GM12878 (cell line): ENCODE data around the gene SH3BGRL3.
A peak's percentile ranks its signal among the peaks of the same experiment; 100 is the strongest.

Experiments used
- CEBPB ChIP-seq, 2 experiments: fragments of 150-350 bp in 1 of 2; IDR thresholded peaks; 2 replicates each; pipeline ENCODE4 v1.6.1; 2012 to 2014; ENCODE audit warnings: low read depth in 2 of 2, low read length in 2 of 2, borderline replicate concordance in 1 of 2, inconsistent platforms in 1 of 2
- GABPA ChIP-seq: IDR thresholded peaks from 2 replicates; pipeline ENCODE4 v1.6.1; 2014; ENCODE audit warnings: antibody characterized with exemption, low read depth, mild to moderate bottlenecking, inconsistent platforms
- NR2C2 ChIP-seq: IDR thresholded peaks from 2 replicates; pipeline ENCODE4 v1.6.1; 2011; ENCODE audit warnings: borderline replicate concordance, low read depth; ENCODE audit not compliant: control insufficient read depth, insufficient read length
- NRF1 ChIP-seq: conservative IDR thresholded peaks from 2 replicates; pipeline ENCODE4 v1.6.1; 2011; ENCODE audit warnings: mild to moderate bottlenecking, low read depth, low read length, improper control_type of control experiment
- POLR2A ChIP-seq: IDR thresholded peaks from 2 replicates; pipeline ENCODE4 v1.6.1; 2011; ENCODE audit warnings: low read depth, mild to moderate bottlenecking, low read length
- RELA ChIP-seq: fragments of 450-650 bp; IDR thresholded peaks from 2 replicates; pipeline ENCODE4 v1.8.0; 2014; ENCODE audit warnings: borderline replicate concordance; ENCODE audit not compliant: partially characterized antibody
- SIX5 ChIP-seq: IDR thresholded peaks from 2 replicates; pipeline ENCODE4 v1.6.1; 2011; ENCODE audit warnings: mild to moderate bottlenecking, low read depth, low read length, moderate library complexity; ENCODE audit not compliant: severe bottlenecking
- SMC3 ChIP-seq: IDR thresholded peaks from 2 replicates; pipeline ENCODE4 v1.6.1; 2011; ENCODE audit warnings: low read length, improper control_type of control experiment, borderline replicate concordance
- YY1 ChIP-seq: IDR thresholded peaks from 2 replicates; pipeline ENCODE4 v1.6.1; 2011; ENCODE audit warnings: low read depth, mild to moderate bottlenecking, low read length
- TF ChIP-seq, protein P1 (sequence below), 3 experiments: IDR thresholded peaks in 2 of 3; conservative IDR thresholded peaks in 1 of 3; 2 replicates each; pipeline ENCODE4 v1.5.1; 2011; ENCODE audit warnings: low read depth in 3 of 3, low read length in 3 of 3, mild to moderate bottlenecking in 3 of 3, control low read depth in 2 of 3, moderate library complexity in 2 of 3, inconsistent platforms in 1 of 3, mixed read lengths in 1 of 3; ENCODE audit not compliant: control insufficient read depth in 2 of 3, insufficient read depth in 1 of 3; ENCODE audit errors: extremely low read depth in 1 of 3
- TF ChIP-seq, protein P2 (sequence below): fragments of 450-650 bp; formaldehyde crosslinking; IDR thresholded peaks from 2 replicates; pipeline ENCODE4 v1.4.0; 2022; ENCODE audit warnings: mild to moderate bottlenecking, moderate library complexity
- TF ChIP-seq, protein P3 (sequence below): IDR thresholded peaks from 2 replicates; pipeline ENCODE4 v1.6.1; 2011; ENCODE audit warnings: borderline replicate concordance, low read depth, mild to moderate bottlenecking, moderate library complexity, low read length; ENCODE audit not compliant: insufficient read depth, poor library complexity, severe bottlenecking

DNA sequence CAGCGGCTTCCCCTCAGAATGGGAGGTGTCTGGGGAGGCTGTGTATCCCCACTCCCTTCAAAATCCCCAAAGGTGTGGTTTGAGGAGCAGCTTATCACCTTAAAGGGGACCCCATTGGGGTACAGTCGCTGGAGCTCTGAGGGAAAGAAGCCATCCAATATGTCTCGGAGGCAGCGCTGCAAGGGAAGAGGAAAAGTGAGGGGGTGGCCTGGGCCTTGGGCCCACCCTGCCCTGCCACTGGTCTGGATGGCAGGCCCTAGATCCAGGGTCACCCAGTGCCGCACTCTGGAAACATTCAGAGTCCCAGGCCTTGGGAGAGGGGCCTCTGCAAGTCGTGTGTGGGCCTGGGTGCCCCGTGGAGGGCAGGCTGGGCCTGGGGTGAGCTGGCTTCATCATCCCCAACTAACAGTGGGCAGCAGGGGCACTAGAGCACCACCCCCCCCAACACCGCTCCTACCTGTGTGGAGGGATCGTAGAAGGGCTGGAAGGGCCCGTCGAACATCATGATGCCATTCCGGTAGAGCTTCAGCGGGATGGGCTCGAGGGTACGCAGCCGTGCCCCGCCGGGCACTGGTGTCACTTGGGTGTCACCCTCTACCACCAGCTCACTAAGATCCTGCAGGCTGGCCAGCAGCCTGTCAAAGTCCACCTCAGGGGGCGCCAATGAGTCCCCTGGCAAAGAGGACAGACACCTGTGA is 5.6 kb downstream of the SH3BGRL3 start:
- TF ChIP-seq, protein P1, sequence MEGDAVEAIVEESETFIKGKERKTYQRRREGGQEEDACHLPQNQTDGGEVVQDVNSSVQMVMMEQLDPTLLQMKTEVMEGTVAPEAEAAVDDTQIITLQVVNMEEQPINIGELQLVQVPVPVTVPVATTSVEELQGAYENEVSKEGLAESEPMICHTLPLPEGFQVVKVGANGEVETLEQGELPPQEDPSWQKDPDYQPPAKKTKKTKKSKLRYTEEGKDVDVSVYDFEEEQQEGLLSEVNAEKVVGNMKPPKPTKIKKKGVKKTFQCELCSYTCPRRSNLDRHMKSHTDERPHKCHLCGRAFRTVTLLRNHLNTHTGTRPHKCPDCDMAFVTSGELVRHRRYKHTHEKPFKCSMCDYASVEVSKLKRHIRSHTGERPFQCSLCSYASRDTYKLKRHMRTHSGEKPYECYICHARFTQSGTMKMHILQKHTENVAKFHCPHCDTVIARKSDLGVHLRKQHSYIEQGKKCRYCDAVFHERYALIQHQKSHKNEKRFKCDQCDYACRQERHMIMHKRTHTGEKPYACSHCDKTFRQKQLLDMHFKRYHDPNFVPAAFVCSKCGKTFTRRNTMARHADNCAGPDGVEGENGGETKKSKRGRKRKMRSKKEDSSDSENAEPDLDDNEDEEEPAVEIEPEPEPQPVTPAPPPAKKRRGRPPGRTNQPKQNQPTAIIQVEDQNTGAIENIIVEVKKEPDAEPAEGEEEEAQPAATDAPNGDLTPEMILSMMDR (IDR thresholded peaks at IDR 0.05 in 2 of 3, conservative IDR thresholded peaks at IDR 0.05 in 1 of 3; ENCODE audit: control insufficient read depth in 2 of 3, extremely low read depth in 1 of 3, insufficient read depth in 1 of 3, low read depth in 3 of 3, low read length in 3 of 3) = peak; percentile 30 to 55 (median 55)
- no peak for TF ChIP-seq GABPA
- TF ChIP-seq, protein P2, sequence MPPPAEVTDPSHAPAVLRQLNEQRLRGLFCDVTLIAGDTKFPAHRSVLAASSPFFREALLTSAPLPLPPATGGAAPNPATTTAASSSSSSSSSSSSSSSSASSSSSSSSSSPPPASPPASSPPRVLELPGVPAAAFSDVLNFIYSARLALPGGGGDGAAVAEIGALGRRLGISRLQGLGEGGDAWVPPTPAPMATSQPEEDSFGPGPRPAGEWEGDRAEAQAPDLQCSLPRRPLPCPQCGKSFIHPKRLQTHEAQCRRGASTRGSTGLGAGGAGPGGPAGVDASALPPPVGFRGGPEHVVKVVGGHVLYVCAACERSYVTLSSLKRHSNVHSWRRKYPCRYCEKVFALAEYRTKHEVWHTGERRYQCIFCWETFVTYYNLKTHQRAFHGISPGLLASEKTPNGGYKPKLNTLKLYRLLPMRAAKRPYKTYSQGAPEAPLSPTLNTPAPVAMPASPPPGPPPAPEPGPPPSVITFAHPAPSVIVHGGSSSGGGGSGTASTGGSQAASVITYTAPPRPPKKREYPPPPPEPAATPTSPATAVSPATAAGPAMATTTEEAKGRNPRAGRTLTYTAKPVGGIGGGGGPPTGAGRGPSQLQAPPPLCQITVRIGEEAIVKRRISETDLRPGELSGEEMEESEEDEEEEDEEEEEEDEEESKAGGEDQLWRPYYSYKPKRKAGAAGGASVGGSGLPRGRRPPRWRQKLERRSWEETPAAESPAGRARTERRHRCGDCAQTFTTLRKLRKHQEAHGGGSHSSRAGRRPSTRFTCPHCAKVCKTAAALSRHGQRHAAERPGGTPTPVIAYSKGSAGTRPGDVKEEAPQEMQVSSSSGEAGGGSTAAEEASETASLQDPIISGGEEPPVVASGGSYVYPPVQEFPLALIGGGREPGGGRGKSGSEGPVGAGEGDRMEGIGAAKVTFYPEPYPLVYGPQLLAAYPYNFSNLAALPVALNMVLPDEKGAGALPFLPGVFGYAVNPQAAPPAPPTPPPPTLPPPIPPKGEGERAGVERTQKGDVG = no peak
- TF ChIP-seq, protein P3, sequence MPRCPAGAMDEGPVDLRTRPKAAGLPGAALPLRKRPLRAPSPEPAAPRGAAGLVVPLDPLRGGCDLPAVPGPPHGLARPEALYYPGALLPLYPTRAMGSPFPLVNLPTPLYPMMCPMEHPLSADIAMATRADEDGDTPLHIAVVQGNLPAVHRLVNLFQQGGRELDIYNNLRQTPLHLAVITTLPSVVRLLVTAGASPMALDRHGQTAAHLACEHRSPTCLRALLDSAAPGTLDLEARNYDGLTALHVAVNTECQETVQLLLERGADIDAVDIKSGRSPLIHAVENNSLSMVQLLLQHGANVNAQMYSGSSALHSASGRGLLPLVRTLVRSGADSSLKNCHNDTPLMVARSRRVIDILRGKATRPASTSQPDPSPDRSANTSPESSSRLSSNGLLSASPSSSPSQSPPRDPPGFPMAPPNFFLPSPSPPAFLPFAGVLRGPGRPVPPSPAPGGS = no peak
- TF ChIP-seq NR2C2 = no peak
- no peak for TF ChIP-seq CEBPB (IDR thresholded peaks at IDR 0.05; ENCODE audit: borderline replicate concordance in 1 of 2, low read depth in 2 of 2, low read length in 2 of 2)
- TF ChIP-seq SMC3 = no peak; the same call in 1 of the 2 replicates
- no peak for TF ChIP-seq SIX5
- no peak for TF ChIP-seq POLR2A
- TF ChIP-seq YY1 = no peak
- TF ChIP-seq NRF1 = no peak
- TF ChIP-seq RELA = no peak
